Stimulated activated CD8-positive, alpha-beta memory T cell treated with anti-CD3 and anti-CD28 coated beads, Interleukin-15, amount 100 ng/mL, for 48 hours (primary cell): ENCODE results near the gene CELSR3.

Experiments used
- DNase-seq, 2 donors: peaks; one replicate each; pipeline ENCODE4 v3.0.0-alpha.2; 2020; ENCODE audit warnings: low read depth in 2 of 2

CELSR3 gene

DNA sequence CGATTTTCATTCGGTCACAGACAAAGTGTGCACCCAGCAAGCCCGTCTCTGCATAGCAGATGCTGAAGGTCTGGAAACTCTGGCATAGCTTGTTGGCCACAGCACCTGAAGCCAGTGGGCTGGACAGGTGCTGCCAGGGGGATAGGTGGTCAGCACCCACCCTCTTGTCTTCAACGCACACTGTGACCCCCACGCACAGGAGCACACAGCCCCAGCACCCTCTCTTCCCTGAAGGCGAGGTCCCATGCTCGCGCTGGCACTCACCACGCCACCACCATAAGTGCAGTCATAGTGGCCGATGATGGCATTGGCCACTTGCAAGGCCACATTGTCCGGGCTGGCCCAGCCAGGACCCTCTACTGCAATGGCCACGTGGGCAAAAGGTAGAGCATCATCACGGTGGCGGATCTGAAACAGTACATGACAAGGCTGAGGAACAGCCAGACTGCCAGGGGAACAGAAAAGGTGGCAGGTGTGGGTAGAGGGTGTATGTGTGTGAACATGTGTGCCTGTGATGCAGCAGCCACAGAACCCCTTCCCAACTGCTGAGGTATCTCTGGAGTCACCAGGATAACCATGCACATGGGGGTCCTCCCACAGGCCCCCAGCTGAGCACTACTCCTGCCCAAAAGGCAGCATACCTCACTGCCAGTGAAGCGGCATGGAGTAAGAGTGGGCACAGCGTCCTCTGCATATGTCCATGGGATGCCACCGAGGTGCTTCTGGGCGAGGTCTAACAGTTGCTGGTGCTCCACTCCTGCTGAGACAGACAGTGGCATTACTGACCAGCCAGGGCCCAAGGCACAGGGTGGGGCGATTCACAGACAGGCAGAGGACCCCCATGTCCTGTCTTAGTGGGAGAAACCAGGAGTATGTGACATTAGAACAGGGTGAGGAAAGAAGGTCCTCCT is 61.7 kb downstream of the CELSR3 start:
- no peak for DNase-seq

DNA sequence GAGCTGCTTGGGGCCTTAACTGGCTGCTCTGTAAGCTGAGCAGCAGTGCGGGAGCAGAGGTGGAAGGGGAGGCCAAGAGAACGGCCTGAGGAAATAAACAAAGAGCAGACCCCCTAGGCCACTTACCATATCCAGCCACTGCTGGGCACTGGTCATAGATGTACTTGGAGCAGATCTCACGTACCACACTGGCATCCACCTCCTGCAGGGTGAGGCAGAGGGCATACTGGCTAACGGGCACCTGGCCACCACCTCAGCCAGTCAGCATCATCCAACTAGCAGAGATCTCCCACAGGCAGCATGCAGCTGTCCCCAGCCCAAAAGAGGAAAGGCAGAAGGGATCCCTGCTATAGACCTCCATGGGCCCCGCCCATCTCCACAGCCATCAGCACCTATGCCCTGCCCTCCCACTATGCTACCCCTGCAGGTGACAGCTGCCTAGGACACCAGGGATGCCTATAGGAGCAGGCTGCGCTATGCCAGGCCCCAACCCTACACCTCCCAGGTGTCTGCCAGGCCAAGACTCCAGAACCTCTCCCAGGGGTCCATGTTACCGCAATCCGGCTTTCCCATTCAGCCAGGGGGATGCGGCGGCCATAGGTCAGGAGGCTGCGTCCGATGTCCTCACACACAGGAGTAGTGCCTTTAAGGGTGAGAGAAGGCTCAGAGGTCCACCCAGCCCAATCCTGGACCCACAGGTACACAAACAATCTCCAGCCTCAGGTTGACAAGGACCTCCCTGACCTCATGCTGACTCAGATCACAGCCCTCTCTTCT is 63.0 kb downstream of the CELSR3 start:
- no peak for DNase-seq

DNA sequence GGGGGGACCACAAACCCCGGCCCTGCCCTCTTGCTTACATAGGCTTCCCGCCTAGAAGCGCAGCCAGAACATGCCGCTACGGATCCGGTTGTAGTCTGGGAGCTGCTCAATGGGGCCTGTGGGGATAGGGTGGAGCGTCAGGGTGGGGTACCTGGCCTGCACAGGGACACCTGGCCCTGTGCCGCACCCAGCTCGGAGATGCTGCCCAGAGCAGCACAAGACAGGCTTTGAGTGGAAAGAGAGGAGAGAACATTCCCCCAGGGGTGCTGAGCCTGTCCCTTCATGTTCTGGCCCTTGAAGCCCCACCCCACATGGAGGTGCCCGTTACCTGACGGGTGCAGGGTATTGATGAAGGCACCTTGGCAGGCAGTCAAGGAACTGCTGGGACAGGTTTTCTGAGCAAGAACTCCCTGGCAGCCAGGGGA is 63.6 kb downstream of the CELSR3 start:
- no peak for DNase-seq

DNA sequence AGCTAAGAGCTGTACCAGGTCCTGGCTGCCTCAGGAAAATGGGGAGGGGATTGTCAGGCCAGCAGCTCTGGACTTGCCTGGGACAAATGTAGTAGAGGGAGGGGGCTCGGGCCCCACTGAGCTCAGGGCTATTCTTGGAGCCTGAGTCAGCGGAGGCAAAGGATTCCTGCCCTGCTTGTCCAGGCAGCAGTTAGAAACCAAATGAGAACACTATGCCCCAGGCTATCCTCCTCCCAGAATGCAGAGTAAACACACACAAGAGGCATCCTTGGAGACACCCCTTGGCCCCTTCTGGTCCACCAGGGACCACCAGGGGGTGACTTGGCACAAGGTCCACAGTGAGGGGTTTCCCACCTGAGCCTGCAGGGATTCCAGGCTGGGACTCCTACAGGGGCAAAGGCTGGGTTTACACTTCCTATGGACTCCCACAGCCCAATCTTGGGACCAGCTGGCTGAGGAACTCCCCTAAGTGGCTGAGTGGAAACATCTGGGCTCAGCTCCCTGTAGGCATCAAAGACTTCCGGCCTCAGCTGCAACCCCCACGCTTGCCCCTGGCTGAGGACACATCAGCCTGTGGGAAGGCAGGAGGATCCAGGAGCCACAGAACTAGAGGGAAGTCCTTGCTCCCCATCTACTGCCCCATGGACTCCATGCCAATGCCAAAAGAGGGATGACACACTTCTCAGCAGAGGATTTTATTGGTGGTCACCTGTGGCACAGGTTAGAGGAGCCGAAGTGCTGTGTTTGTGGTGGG is 64.2 kb downstream of the CELSR3 start:
- DNase-seq: no peak

DNA sequence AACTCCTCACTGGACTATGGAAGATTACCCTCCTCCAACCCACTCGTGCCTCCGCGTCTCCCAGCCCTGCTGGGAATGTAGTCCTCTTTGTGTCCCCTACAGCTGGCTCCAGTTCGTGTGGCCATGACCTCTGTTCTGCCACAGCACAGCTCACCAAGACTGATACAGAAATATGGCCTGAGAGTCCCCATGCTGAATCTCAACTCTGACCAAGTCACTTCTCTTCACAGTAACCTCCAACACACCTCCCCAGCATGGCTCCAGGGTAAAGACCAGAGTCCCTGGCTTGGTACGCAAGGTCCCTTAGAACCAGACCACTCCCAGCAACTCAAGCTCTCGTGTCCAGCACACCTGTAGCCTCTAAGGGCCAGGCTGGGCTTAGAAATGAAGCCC is 65.3 kb downstream of the CELSR3 start:
- no peak for DNase-seq

DNA sequence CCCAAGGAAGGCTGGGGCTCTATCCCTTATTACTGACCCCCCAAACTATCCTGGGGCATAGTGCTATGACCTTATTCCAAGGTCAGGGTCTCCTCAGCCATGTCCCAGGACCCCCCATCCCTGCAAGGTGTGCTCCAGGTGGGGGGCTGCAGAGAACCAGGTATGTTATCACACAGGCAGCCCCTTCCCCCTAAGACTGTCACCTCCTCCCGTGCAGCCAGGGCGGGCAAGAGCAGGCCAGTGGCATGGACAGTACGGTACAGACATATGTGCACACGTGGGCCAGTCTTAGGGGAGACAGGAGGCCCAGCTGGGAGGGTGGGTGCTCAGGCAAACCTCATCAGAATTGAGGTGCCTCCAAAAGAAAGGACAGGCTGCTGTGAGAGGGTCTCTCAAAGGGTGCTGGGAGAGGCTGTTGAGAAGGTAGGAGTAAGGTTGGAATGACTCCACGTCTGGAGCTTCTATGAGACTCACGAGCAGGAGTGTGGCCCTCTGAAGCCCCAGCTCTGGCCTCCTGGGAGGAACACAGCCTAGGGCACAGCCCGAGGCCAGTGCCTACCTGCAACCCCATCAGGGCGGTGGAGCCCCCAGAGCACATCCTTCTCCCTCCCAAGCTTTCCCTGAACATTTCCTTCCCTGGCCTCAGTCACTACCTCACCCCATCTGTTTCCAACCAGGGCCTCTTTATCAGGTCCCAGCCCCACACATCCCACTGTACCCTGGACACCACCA is 65.8 kb downstream of the CELSR3 start:
- no peak for DNase-seq

DNA sequence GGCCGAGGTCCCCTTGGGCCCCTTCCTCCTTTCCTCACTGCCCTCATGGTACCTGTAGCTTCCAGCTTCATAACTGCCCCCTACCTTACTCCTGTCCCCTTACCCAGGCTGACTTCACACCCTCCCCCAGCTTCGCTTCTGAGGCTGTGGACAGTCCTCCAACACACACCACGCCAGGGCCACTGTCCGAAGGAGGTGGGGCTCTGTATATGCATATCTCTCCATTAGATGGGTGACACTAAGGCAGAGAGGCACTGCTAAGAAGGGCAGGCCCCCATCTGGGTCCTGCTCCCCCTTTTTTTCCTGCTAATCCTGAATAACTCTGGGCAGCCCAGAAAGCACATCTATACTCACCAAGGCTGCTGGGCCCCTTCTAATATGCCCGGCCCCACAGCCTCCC is 66.5 kb downstream of the CELSR3 start:
- DNase-seq: no peak

DNA sequence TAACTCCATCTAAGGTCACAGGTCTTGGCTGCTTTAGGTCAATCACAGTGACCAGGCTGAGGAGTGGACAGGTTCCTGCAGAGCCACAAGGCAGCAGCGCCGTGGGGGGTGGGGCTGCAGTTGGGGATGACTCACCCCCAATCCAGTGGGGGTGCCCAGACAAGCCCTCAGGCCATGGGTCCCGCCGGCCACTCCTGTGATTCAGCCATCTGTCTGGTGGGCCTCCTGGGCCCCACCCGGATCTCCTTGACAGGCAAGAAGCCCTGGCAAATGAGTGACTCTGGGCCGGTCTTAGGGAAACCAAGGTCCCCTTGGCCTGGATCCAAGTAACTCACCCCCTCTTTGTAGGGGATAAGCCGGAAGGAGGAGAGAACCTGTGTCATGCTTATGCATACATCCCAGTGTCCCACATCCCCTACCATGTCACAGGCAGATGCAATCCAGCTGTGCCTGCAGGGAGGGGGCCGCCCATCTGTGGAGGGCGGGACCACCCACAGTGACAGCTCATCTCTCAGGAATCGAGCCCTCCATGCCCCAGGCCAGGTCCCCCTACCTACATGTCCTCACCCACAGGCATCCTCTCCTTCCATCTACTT is 67.1 kb downstream of the CELSR3 start:
- DNase-seq: no peak

DNA sequence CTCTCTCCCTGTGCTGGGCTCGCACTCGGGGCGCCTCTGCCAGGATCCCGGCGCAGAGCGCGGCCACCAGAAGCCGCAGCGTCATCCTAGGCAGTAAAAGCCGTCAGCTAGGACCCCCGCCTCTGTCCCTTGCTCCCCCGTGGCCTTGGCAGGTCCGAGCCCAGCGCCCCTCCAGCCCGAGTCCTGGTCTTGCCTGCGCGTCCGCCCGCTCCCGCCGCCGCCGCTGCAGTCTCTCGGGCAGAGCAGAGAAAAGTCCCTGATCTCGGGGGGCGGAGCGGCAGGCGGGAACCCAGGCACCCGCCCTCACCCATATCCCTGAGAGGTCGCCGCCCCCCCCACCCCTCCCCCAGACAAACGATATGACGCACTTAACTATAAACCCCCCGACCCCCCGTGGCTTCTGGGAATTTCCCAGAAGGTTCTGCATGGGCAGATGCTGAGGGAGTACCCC is 67.6 kb downstream of the CELSR3 start, which contains the start of gene COL7A1:
Gene COL7A1, minus strand, starts transcription at position 255 of the 451 bp plus-strand sequence. Its CDS starts 170 bp downstream, at position 85.
- no peak for DNase-seq

DNA sequence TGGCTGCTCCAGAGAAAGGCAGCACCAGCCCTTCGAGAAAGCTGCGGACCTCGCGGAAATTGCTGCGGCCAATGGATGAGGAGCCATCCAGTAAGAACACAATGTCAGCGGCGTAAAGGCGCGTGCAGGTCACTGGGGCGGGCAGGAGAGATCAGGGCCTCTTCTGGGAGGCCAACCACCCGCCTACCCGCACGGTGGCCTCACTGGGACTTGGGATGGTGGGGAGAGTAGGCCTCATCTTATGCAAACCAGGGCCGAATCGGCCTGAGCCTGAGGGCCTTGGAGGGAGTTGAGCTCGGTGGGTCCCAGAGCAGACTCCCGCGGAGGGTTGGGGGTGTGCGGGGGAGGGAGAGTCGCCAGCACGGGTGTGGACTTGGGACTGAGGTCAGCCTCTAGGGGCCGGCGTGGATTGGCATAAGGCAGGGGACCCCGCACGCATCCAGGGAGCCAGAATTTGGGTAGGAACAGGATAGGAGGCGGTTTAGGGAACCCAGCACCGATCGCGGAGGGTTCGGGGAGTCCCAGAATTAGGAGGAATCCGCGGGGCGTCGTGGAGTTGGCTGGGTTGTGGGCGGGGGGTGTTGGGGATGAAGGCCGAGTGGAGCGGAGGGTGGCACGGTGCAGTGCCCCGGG is 68.2 kb downstream of the CELSR3 start:
- no peak for DNase-seq

DNA sequence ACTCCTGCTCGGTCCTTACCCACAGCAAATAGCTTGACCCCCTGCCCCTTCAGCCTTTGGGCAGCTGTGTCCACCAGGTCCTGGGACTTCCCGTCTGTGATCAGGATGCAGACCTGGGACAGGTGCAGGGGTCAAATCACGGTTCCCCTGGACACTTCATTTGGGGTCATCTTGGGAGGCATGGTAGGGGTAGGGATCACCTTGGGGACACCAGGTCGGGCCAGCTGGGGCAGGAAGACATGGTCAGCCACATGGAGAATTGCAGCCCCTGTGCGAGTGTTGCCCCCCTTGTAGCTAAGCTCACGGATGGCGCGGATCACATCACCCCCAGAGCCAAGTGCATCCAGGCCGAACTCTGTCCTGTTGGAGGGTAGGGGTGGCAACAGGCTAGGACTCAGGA is 69.3 kb downstream of the CELSR3 start:
- no peak for DNase-seq

DNA sequence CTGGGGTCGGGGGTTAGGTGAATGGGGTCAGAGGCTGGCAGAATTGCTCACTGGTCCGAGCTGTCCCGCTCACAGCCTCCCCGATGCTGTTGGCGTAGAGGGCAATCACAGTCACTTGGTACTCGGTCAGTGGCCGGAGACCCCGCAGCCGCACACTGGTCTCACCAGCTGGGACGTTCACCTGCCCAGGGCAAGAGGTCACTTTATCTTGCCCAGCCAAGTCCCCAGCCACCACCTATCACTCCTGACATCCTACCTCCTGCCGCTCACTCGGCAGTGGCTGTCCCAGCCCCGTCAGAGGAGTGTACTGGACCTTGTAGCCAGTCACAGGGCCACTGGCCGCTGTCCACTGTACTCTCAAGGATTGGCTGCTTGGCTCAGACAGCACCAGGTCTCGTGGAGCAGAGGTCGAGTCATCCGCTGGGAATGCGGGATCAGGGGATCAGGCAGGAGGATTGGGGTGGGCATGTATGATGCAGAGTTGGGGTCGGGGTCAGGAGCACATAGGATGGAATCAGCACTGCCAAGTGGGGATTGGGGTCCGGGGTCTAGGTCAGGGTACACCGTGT is 70.1 kb downstream of the CELSR3 start:
- no peak for DNase-seq

DNA sequence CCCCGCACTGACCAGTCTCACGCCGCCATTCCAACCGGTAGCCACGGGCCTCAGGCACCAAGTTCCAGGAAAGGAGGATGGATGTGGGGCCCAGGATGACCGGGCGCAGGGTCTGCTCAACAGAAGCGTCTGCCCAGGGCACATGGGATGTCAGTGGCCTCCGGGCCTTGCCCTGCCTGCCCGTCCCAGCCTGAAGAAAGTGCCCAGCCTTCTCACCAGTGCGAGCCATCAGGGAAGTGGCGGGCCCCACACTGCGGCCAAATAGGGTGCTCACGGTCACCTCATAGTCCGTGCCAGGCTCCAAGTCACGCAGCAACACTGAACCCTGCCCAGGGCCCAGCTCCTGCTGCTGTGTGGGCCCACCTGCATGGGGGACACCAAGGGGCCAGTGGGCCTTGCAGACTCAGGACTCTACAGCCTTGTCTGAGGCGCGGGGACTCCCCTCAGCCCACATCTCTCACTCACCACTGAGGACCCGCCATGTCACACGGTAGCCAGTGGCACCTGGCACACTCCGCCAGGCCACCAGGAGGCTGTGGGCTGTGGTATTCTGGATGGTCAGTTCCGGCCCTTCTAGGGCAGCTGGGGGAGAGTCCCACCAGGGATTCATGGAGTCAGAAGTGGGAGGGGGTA is 70.7 kb downstream of the CELSR3 start:
- no peak for DNase-seq

DNA sequence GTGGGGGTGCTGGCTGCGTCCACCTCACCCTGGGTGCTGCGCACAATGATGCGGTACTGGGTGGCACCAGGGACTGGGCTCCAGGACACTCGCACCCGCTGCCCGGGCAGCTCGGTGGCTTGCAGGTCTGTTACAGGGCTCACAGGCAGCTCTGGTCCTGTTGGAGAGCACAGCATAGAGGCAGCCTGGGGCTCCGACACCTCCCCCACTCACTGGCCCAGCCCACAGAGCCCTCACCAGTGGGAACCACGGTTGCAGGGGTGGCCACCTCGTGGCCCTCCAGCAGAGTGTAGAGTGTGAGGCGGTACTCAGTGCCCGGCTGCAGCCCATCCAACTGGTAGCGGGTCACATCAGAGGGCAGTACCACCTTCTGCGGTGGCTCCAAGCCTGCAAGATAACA is 71.2 kb downstream of the CELSR3 start:
- DNase-seq: no peak

DNA sequence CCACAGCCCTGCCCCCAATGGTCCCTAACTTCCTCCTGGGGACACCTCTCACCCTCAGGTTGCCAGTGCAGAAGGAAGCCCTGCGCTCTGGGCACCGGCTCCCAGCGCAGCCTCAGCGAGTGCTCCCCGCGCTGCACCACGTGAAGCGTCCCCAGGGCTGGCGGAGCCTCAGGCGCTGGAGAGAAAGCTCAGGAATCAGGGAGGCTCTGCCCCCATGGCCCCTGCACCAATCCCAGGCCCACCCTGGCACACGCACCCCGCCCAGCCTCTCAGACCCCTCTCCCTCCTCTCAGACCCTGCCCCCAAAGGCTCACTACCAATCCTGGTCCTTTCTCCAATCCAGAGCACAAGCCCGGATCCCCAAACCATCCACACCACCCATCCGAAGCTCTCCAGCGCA is 74.5 kb downstream of the CELSR3 start:
- no peak for DNase-seq

DNA sequence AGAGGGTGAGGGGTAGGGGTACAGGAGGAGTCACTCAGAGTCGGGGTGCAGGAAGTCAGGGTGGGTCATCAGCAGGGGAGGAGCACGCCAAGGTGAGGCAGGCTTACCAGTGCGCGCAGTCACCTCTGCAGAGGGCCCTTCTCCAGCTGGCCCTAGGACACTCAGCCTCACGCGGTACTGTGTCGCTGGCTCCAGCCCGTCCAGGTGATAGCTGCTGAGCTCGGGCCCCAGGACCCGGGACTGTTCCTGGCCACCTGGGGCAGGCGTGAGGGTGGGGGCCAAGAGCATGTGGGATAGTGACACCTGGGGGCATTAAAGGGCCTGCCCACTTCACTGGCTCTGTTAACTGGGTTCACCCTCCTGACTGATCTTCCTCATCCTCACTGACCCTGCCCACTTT is 75.0 kb downstream of the CELSR3 start:
- no peak for DNase-seq
